Measurements from ENCODE around the gene UNCX. TPM values are rescaled to one million over a fixed set of nuclear protein-coding genes. Genes with fewer than 3 reads are reported as not detected.

Gene UNCX
- total and polyA plus RNA-seq, 2 experiments from 2014 or later = not detected

GRCh38 chr7:1243290-1243963 lies 10.8 kb downstream of the UNCX start:
- H3K4me3 ChIP-seq = no peak overlapping the region
- no peak overlapping the region for H3K4me2 ChIP-seq (ENCODE audit: unreplicated experiment)
- peak; percentile 87 for TF ChIP-seq EZH2 (IDR thresholded peaks at IDR 0.05; ENCODE audit: insufficient read depth, poor library complexity, severe bottlenecking)
- TF ChIP-seq EZH2phosphoT487 (IDR thresholded peaks at IDR 0.05; ENCODE audit: insufficient read depth, low read depth) = 0 out of 2 replicates have a peak, but pooled peaks have one; percentile 33
- 19 to 24% methylated on average over 12 to 17 of the region's 17 CpGs for WGBS, 2 experiments (ENCODE audit: low coverage in 1 of 2, low lambda C conversion rate in 2 of 2, missing lambda C conversion rate in 2 of 2)
- in situ Hi-C loops (cut with MboI) = no loop called here
- H3K27me3 ChIP-seq (replicated peaks; ENCODE audit: insufficient read depth) = peaks cover 99% of the 10 kb centered on the region
- H4K20me1 ChIP-seq (ENCODE audit: insufficient read depth) = no peaks in the 10 kb centered on the region
- no peak for DNase-seq
- H3K9me2 ChIP-seq (ENCODE audit: insufficient read depth) = no peaks in the 10 kb centered on the region
- H3K79me2 ChIP-seq (ENCODE audit: insufficient read depth) = no peaks in the 10 kb centered on the region
- H3F3A ChIP-seq (ENCODE audit: insufficient read depth) = no peaks in the 10 kb centered on the region
- no peak overlapping the region for H3K9ac ChIP-seq
- no peaks in the 10 kb centered on the region for H3K9me3 ChIP-seq (ENCODE audit: low read depth)
- H3K36me3 ChIP-seq (ENCODE audit: low read depth) = no peaks in the 10 kb centered on the region
- H3K27ac ChIP-seq = no peak overlapping the region
- no peaks in the 10 kb centered on the region for H3K4me1 ChIP-seq (ENCODE audit: insufficient read depth)
- H2AFZ ChIP-seq = no peak overlapping the region

- Histone ChIP-seq H3K79me2 (ENCODE audit: insufficient read depth) (no peaks in the 10 kb centered on the region), H2AFZ (no peak overlapping the region), H3F3A (ENCODE audit: insufficient read depth) (no peaks in the 10 kb centered on the region), H3K27ac (no peak overlapping the region), H4K20me1 (ENCODE audit: insufficient read depth) (no peaks in the 10 kb centered on the region), H3K9me2 (ENCODE audit: insufficient read depth) (no peaks in the 10 kb centered on the region), H3K27me3 (replicated peaks; ENCODE audit: insufficient read depth) (peaks cover 98% of the 10 kb centered on the region), H3K9me3 (ENCODE audit: low read depth) (no peaks in the 10 kb centered on the region), H3K4me2 (ENCODE audit: unreplicated experiment) (no peak overlapping the region), H3K4me1 (ENCODE audit: insufficient read depth) (no peaks in the 10 kb centered on the region), H3K9ac (no peak overlapping the region), H3K4me3 (no peak overlapping the region), H3K36me3 (ENCODE audit: low read depth) (no peaks in the 10 kb centered on the region)
- DNase-seq = no peak
- 52 to 55% methylated on average over 18 to 21 of the region's 24 CpGs for WGBS, 2 experiments (ENCODE audit: low coverage in 1 of 2, low lambda C conversion rate in 2 of 2, missing lambda C conversion rate in 2 of 2)
- TF ChIP-seq EZH2phosphoT487 (IDR thresholded peaks at IDR 0.05; ENCODE audit: insufficient read depth, low read depth) = no peak
- TF ChIP-seq EZH2 (IDR thresholded peaks at IDR 0.05; ENCODE audit: insufficient read depth, poor library complexity, severe bottlenecking) = no peak
- in situ Hi-C loops (cut with MboI) = no loop called here
Measured at GRCh38 chr7:1243964-1244416, 11.3 kb downstream of the UNCX start.

DNA sequence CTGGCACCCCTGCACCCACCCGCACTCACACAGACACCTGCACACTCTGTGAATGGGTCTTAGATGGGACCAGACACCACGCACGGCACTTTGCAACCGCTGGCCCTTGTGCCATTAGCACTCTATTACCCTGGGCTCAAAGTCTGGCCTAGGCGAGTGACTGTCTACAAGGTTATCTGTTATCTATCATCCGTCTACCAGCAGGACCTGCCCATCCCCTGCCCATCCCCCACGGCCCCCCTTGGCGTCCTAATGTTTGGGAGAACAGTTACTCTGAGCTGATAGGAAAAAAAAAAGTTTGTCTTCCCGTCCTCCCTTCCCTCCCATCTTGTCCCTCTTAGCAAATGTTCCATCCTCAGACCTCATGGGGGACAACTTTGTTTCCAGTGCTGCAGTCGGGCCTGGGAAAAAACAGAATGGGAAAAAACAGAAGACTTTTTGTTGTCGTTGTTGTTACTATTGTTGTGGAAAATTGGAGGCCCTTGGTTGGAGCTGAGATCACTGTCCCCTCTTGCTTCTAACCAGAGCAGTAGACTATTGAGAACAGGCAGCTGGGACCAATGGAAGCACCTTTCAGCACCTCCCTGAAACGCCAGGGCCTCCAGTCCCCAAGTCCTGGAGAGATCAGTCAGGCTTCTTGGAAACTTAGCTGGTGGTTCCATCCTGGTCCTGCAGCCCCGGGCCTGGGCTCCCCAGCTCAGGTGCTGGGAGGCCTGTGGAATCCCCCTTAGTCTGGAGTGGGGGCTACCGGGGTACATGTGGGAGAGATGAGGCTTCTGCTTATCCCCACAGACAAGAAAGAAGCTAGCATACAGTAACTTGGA lies 12.2 kb downstream of the UNCX start:
- Histone ChIP-seq H3K79me2 (ENCODE audit: insufficient read depth) (no peaks in the 10 kb centered on the region), H3K4me2 (ENCODE audit: unreplicated experiment) (no peak overlapping the region), H4K20me1 (ENCODE audit: insufficient read depth) (no peaks in the 10 kb centered on the region), H2AFZ (no peak overlapping the region), H3K4me3 (no peak overlapping the region), H3K27ac (no peak overlapping the region), H3F3A (ENCODE audit: insufficient read depth) (no peaks in the 10 kb centered on the region), H3K36me3 (ENCODE audit: low read depth) (no peaks in the 10 kb centered on the region), H3K4me1 (ENCODE audit: insufficient read depth) (no peaks in the 10 kb centered on the region), H3K27me3 (replicated peaks; ENCODE audit: insufficient read depth) (peaks cover 93% of the 10 kb centered on the region), H3K9ac (no peak overlapping the region), H3K9me3 (ENCODE audit: low read depth) (no peaks in the 10 kb centered on the region), H3K9me2 (ENCODE audit: insufficient read depth) (no peaks in the 10 kb centered on the region)
- in situ Hi-C loops (cut with MboI) = no loop called here
- WGBS, 2 experiments (ENCODE audit: low coverage in 1 of 2, low lambda C conversion rate in 2 of 2, missing lambda C conversion rate in 2 of 2) = 60 to 65% methylated on average over 14 of the region's 14 CpGs
- DNase-seq = no peak
- TF ChIP-seq EZH2phosphoT487 (IDR thresholded peaks at IDR 0.05; ENCODE audit: insufficient read depth, low read depth) = no peak
- TF ChIP-seq EZH2 (IDR thresholded peaks at IDR 0.05; ENCODE audit: insufficient read depth, poor library complexity, severe bottlenecking) = no peak

DNA sequence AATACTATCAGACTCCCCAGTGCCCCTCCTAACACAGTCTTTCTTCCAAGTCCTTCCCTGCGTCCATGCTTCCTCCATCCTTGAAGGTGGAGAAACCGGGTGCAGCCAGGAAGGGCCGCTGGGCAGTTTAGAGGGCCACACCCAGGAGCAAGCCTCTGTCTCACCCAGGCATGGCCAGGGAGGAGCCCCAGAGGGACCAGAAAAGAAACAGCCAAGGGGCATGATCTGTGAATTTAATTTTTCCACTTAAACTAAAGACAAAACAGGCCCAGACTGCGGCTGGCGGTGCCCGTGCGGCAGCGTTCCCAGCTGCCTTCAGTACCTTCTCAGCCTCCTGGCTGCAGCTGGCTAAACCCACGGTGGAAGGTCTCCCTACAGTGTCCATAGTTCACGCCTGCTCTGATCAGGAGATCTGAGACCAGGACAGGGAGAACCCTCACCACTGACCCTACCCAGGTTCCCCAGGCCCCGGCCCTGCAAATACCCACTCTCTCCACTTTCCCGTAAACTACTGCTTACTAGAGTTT lies 12.9 kb downstream of the UNCX start:
- H3K9me3 ChIP-seq (ENCODE audit: low read depth) = no peaks in the 10 kb centered on the region
- H3K27me3 ChIP-seq (replicated peaks; ENCODE audit: insufficient read depth) = peaks cover 93% of the 10 kb centered on the region
- H3K9me2 ChIP-seq (ENCODE audit: insufficient read depth) = no peaks in the 10 kb centered on the region
- no peak overlapping the region for H3K27ac ChIP-seq
- H3K4me3 ChIP-seq = no peak overlapping the region
- H3K9ac ChIP-seq = no peak overlapping the region
- H4K20me1 ChIP-seq (ENCODE audit: insufficient read depth) = no peaks in the 10 kb centered on the region
- H3K79me2 ChIP-seq (ENCODE audit: insufficient read depth) = no peaks in the 10 kb centered on the region
- in situ Hi-C loops (cut with MboI) = no loop called here
- no peak for DNase-seq
- no peak overlapping the region for H3K4me2 ChIP-seq (ENCODE audit: unreplicated experiment)
- no peak overlapping the region for H2AFZ ChIP-seq
- H3K4me1 ChIP-seq (ENCODE audit: insufficient read depth) = no peaks in the 10 kb centered on the region
- H3K36me3 ChIP-seq (ENCODE audit: low read depth) = no peaks in the 10 kb centered on the region
- WGBS, 2 experiments (ENCODE audit: low coverage in 1 of 2, low lambda C conversion rate in 2 of 2, missing lambda C conversion rate in 2 of 2) = 78 to 81% methylated on average over 12 of the region's 12 CpGs
- TF ChIP-seq EZH2 (IDR thresholded peaks at IDR 0.05; ENCODE audit: insufficient read depth, poor library complexity, severe bottlenecking) (no peak), EZH2phosphoT487 (IDR thresholded peaks at IDR 0.05; ENCODE audit: insufficient read depth, low read depth) (no peak)
- no peaks in the 10 kb centered on the region for H3F3A ChIP-seq (ENCODE audit: insufficient read depth)

All from GM23248 (cell line).